ENCODE measurements around the gene XDH.
A peak's percentile ranks its signal among the peaks of the same experiment; 100 is the strongest.

DNA sequence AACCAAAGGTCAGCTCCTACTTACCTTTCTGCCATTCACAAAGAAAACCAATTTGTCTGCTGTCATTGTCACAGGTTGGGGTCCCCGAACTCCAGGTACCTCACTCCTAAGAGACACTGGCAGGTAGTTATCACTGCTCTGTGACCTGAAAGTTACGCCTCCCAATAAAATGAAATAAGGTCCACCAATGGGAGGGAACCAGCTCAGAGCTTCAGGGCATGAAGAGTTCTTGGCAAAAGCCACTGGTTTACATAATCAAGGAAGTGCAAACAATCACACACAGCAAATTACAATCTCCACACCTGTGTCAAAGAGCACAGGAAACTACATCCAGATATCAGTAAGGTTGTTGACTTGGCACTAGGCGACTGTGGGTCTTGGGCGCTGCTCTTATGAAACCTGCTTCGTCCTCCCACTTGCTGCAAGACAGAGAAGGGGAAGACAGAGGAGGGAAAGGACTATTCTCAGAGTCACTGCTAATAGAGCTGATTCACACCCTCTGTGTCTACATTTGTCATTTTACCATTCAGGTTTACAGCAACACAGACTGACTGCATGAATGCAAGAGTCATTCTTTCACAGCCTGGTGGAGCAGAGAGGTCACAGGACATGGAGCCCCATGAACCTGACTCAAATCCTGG lies at the start of gene XDH:
- peak in 2 of 3 donors; percentile 64 to 76 for TF ChIP-seq POLR2AphosphoS5 (IDR thresholded peaks at IDR 0.05)
- TF ChIP-seq, protein P1, sequence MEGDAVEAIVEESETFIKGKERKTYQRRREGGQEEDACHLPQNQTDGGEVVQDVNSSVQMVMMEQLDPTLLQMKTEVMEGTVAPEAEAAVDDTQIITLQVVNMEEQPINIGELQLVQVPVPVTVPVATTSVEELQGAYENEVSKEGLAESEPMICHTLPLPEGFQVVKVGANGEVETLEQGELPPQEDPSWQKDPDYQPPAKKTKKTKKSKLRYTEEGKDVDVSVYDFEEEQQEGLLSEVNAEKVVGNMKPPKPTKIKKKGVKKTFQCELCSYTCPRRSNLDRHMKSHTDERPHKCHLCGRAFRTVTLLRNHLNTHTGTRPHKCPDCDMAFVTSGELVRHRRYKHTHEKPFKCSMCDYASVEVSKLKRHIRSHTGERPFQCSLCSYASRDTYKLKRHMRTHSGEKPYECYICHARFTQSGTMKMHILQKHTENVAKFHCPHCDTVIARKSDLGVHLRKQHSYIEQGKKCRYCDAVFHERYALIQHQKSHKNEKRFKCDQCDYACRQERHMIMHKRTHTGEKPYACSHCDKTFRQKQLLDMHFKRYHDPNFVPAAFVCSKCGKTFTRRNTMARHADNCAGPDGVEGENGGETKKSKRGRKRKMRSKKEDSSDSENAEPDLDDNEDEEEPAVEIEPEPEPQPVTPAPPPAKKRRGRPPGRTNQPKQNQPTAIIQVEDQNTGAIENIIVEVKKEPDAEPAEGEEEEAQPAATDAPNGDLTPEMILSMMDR (IDR thresholded peaks at IDR 0.05): no peak
